B cell (primary cell): ENCODE measurements around the gene PCSK2.

Experiments
- CTCF ChIP-seq: fragments of 200-600 bp; IDR thresholded peaks from one replicate; pipeline ENCODE4 v1.8.0; 2022; ENCODE audit warnings: antibody characterized with exemption, mild to moderate bottlenecking
- EZH2 ChIP-seq: IDR thresholded peaks from 2 replicates; pipeline ENCODE4 v1.6.1; 2012; ENCODE audit warnings: borderline replicate concordance, low read depth, mild to moderate bottlenecking, moderate library complexity, low read length; ENCODE audit not compliant: insufficient read depth, poor library complexity, severe bottlenecking

DNA sequence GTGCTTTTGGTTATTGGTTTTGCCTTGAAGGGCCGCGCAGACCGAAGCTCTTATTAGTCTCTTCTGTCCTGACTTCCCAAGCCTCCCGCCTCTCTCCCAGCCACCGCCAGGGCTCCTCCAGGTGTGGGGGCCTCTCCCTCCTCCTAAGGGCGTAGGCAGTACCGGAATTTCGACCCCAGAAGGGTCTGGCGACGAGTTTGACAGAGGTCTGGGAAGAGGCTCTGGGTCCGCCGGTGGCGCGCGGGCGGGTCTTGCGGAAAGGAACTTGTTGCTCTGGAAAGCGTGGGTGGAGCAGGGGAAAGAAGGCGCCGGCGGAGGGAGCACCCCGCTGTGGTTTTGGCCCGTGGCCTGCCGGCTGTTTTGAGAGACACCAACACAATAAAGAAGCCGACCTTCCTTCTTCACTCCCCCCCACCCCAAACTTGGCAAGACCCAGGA is 1.8 kb downstream of the PCSK2 start:
- TF ChIP-seq CTCF (no peak), EZH2 (no peak)
